ENCODE measurements around the gene ABTB2.

Gene ABTB2

GRCh38 chr11:34135439-34135838 lies 222.4 kb downstream of the ABTB2 start:
- Mint-ChIP-seq H3K36me3 (peaks cover 7% of the 10 kb centered on the region), H3K9me3 (ENCODE audit: low read depth) (no peaks in the 10 kb centered on the region), H3K27ac (no peak overlapping the region), H3K4me3 (no peak overlapping the region), H3K27me3 (no peaks in the 10 kb centered on the region), H3K4me1 (ENCODE audit: low read depth) (no peaks in the 10 kb centered on the region)

GRCh38 chr11:34134765-34135164 lies 223.0 kb downstream of the ABTB2 start:
- peaks cover 7% of the 10 kb centered on the region for H3K36me3 Mint-ChIP-seq
- no peaks in the 10 kb centered on the region for H3K27me3 Mint-ChIP-seq
- no peaks in the 10 kb centered on the region for H3K9me3 Mint-ChIP-seq (ENCODE audit: low read depth)
- no peak overlapping the region for H3K4me3 Mint-ChIP-seq
- no peak overlapping the region for H3K27ac Mint-ChIP-seq
- H3K4me1 Mint-ChIP-seq (ENCODE audit: low read depth), result no peaks in the 10 kb centered on the region

- no peak overlapping the region for H3K27ac Mint-ChIP-seq
- H3K4me3 Mint-ChIP-seq, result no peak overlapping the region
- H3K27me3 Mint-ChIP-seq, result no peaks in the 10 kb centered on the region
- peaks cover 9% of the 10 kb centered on the region for H3K36me3 Mint-ChIP-seq
- H3K9me3 Mint-ChIP-seq (ENCODE audit: low read depth), result no peaks in the 10 kb centered on the region
- no peaks in the 10 kb centered on the region for H3K4me1 Mint-ChIP-seq (ENCODE audit: low read depth)
These were observed 225.4 kb downstream of the ABTB2 start for GRCh38 chr11:34132261-34132965.

- no peaks in the 10 kb centered on the region for H3K9me3 Mint-ChIP-seq (ENCODE audit: low read depth)
- no peak overlapping the region for H3K27ac Mint-ChIP-seq
- H3K4me1 Mint-ChIP-seq (ENCODE audit: low read depth), result no peaks in the 10 kb centered on the region
- peaks cover 13% of the 10 kb centered on the region for H3K36me3 Mint-ChIP-seq
- no peak overlapping the region for H3K4me3 Mint-ChIP-seq
- H3K27me3 Mint-ChIP-seq, result no peaks in the 10 kb centered on the region
These were observed 229.0 kb downstream of the ABTB2 start for GRCh38 chr11:34128824-34129223.

- Mint-ChIP-seq H3K4me3 (no peak overlapping the region), H3K4me1 (ENCODE audit: low read depth) (no peaks in the 10 kb centered on the region), H3K27me3 (no peaks in the 10 kb centered on the region), H3K27ac (no peak overlapping the region), H3K36me3 (peaks cover 13% of the 10 kb centered on the region), H3K9me3 (ENCODE audit: low read depth) (no peaks in the 10 kb centered on the region)
These were observed 230.6 kb downstream of the ABTB2 start for GRCh38 chr11:34126959-34127848.

GRCh38 chr11:34124885-34125668 lies 232.7 kb downstream of the ABTB2 start:
- Mint-ChIP-seq H3K4me1 (ENCODE audit: low read depth) (peaks cover 4% of the 10 kb centered on the region), H3K27me3 (no peaks in the 10 kb centered on the region), H3K27ac (no peak overlapping the region), H3K9me3 (ENCODE audit: low read depth) (no peaks in the 10 kb centered on the region), H3K4me3 (no peak overlapping the region), H3K36me3 (peaks cover 17% of the 10 kb centered on the region)

GRCh38 chr11:34120651-34121050 lies 237.2 kb downstream of the ABTB2 start:
- no peak overlapping the region for H3K4me3 Mint-ChIP-seq
- no peaks in the 10 kb centered on the region for H3K27me3 Mint-ChIP-seq
- peaks cover 4% of the 10 kb centered on the region for H3K4me1 Mint-ChIP-seq (ENCODE audit: low read depth)
- H3K9me3 Mint-ChIP-seq (ENCODE audit: low read depth), result no peaks in the 10 kb centered on the region
- H3K27ac Mint-ChIP-seq, result no peak overlapping the region
- H3K36me3 Mint-ChIP-seq, result peaks cover 13% of the 10 kb centered on the region

- peaks cover 13% of the 10 kb centered on the region for H3K36me3 Mint-ChIP-seq
- H3K9me3 Mint-ChIP-seq (ENCODE audit: low read depth), result no peaks in the 10 kb centered on the region
- H3K27me3 Mint-ChIP-seq, result no peaks in the 10 kb centered on the region
- H3K4me3 Mint-ChIP-seq, result no peak overlapping the region
- H3K4me1 Mint-ChIP-seq (ENCODE audit: low read depth), result peaks cover 8% of the 10 kb centered on the region
- H3K27ac Mint-ChIP-seq, result no peak overlapping the region
These were observed 243.3 kb downstream of the ABTB2 start for GRCh38 chr11:34114471-34114870.

- Mint-ChIP-seq H3K4me1 (ENCODE audit: low read depth) (peaks cover 12% of the 10 kb centered on the region), H3K36me3 (peaks cover 18% of the 10 kb centered on the region), H3K27ac (no peak overlapping the region), H3K4me3 (no peak overlapping the region), H3K27me3 (no peaks in the 10 kb centered on the region), H3K9me3 (ENCODE audit: low read depth) (no peaks in the 10 kb centered on the region)
These were observed 243.8 kb downstream of the ABTB2 start for GRCh38 chr11:34114014-34114413.

- Mint-ChIP-seq H3K4me3 (no peak overlapping the region), H3K9me3 (ENCODE audit: low read depth) (no peaks in the 10 kb centered on the region), H3K27ac (no peak overlapping the region), H3K36me3 (peaks cover 18% of the 10 kb centered on the region), H3K27me3 (no peaks in the 10 kb centered on the region), H3K4me1 (ENCODE audit: low read depth) (peaks cover 32% of the 10 kb centered on the region)
These were observed 246.0 kb downstream of the ABTB2 start for GRCh38 chr11:34111722-34112270.

GRCh38 chr11:34105957-34106504 lies 251.8 kb downstream of the ABTB2 start:
- Mint-ChIP-seq H3K4me3 (peak overlapping the region; percentile 99), H3K27ac (peak overlapping the region; percentile 96), H3K4me1 (ENCODE audit: low read depth) (peaks cover 60% of the 10 kb centered on the region), H3K36me3 (peaks cover 16% of the 10 kb centered on the region), H3K9me3 (ENCODE audit: low read depth) (no peaks in the 10 kb centered on the region), H3K27me3 (no peaks in the 10 kb centered on the region)

GRCh38 chr11:34105079-34105956 lies 252.5 kb downstream of the ABTB2 start, which contains the start of gene NAT10:
Gene NAT10, plus strand, starts transcription at chr11:34105629. Its CDS starts 2,597 bp downstream, at chr11:34108226.
- H3K27me3 Mint-ChIP-seq, result no peaks in the 10 kb centered on the region
- H3K27ac Mint-ChIP-seq, result peak within 1 kb of the TSS; percentile 96
- H3K9me3 Mint-ChIP-seq (ENCODE audit: low read depth), result no peaks in the 10 kb centered on the region
- peaks cover 16% of the 10 kb centered on the region for H3K36me3 Mint-ChIP-seq
- peak within 1 kb of the TSS; percentile 99 for H3K4me3 Mint-ChIP-seq
- H3K4me1 Mint-ChIP-seq (ENCODE audit: low read depth), result peaks cover 60% of the 10 kb centered on the region

- peaks cover 13% of the 10 kb centered on the region for H3K36me3 Mint-ChIP-seq
- H3K27me3 Mint-ChIP-seq, result no peaks in the 10 kb centered on the region
- peak overlapping the region; percentile 96 for H3K27ac Mint-ChIP-seq
- no peaks in the 10 kb centered on the region for H3K9me3 Mint-ChIP-seq (ENCODE audit: low read depth)
- peak overlapping the region; percentile 99 for H3K4me3 Mint-ChIP-seq
- H3K4me1 Mint-ChIP-seq (ENCODE audit: low read depth), result peaks cover 56% of the 10 kb centered on the region
These were observed 253.1 kb downstream of the ABTB2 start for GRCh38 chr11:34104680-34105078.

Data from activated naive CD8-positive, alpha-beta T cell (primary cell).